HepG2 (cell line): ENCODE data around the gene METTL25. TPM values are rescaled to one million over a fixed set of nuclear protein-coding genes. Genes with fewer than 3 reads are reported as not detected.

Experiments used
- ATAC-seq: fragments of 200-7000 bp; cut with Tn5 transposase; 3 replicates; pipeline ENCODE4 v1.9.1; 2020; ENCODE audit warnings: mild to moderate bottlenecking, moderate library complexity
- BruUV-seq: library from RNA; stranded (reverse); fragments of 400-500 nt; replicated peaks from 2 replicates; lab custom pipeline; 2021; lab: Mats Ljungman, UMichigan
- CTCF ChIA-PET: fragments of 300-600 bp; formaldehyde crosslinking; extraction: SDS; loops from one replicate; lab custom pipeline; 2021; ENCODE audit warnings: low total read pairs, inconsistent platforms, low intra/inter-chr PET ratio; lab: Yijun Ruan, JAX
- POLR2A ChIA-PET: fragments of 350-600 bp; sonication (Branson Sonifier 250); formaldehyde crosslinking; loops from one replicate; lab custom pipeline; 2020; ENCODE audit warnings: antibody characterized with exemption, inconsistent platforms; lab: Yijun Ruan, JAX
- DNase-seq: peaks from one replicate; pipeline ENCODE4 v3.0.0-alpha.2; 2015; ENCODE audit warnings: low spot score
- FAIRE-seq: peaks from 3 replicates; lab custom pipeline; 2011; peaks lifted over from hg19 to GRCh38; lab: Jason Lieb, UNC
- H2AFZ ChIP-seq: one replicate; pipeline ENCODE4 v1.6.1; 2011; ENCODE audit warnings: low read length, inconsistent platforms
- H3K27ac ChIP-seq: fragments of 300-600 bp; 3 replicates; pipeline ENCODE4 v1.8.0; 2011; ENCODE audit warnings: mixed run types, mild to moderate bottlenecking, mixed read lengths, low read length, inconsistent platforms; ENCODE audit not compliant: insufficient read depth; ENCODE audit errors: extremely low read length
- H3K27me3 ChIP-seq, 2 experiments: fragments of 200-600 bp in 1 of 2; 2 replicates in 1 of 2; 3 replicates in 1 of 2; pipeline versions ENCODE4 v1.6.0 to v1.8.0; 2011; ENCODE audit warnings: low read length in 2 of 2, mild to moderate bottlenecking in 2 of 2, moderate library complexity in 2 of 2, inconsistent platforms in 1 of 2; ENCODE audit not compliant: insufficient read depth in 2 of 2, control insufficient read depth in 1 of 2
- H3K36me3 ChIP-seq, 2 experiments: fragments of 200-600 bp in 1 of 2; replicated peaks in 1 of 2; 2 replicates in 1 of 2; 3 replicates in 1 of 2; pipeline versions ENCODE4 v1.5.1 to v1.8.0; 2011; ENCODE audit warnings: low read length in 2 of 2, inconsistent platforms in 1 of 2; ENCODE audit not compliant: insufficient read depth in 2 of 2, control insufficient read depth in 1 of 2
- H3K4me1 ChIP-seq: 2 replicates; pipeline ENCODE4 v1.5.1; 2012; ENCODE audit warnings: low read length, inconsistent platforms; ENCODE audit not compliant: insufficient read depth
- H3K4me2 ChIP-seq: 2 replicates; pipeline ENCODE4 v1.6.0; 2011; ENCODE audit warnings: low read depth, low read length, inconsistent platforms
- H3K4me3 ChIP-seq, 3 experiments: fragments of 200-600 bp in 1 of 3; sonication (generic), shearing (Covaris generic) in 1 of 3; replicated peaks in 1 of 3; 2 replicates each; pipeline ENCODE4 v1.5.1; 2011 to 2016; ENCODE audit warnings: low read length in 3 of 3, inconsistent platforms in 2 of 3, low read depth in 2 of 3, mild to moderate bottlenecking in 2 of 3, control low read depth in 1 of 3, mixed read lengths in 1 of 3; ENCODE audit not compliant: insufficient read depth in 1 of 3
- H3K79me2 ChIP-seq: one replicate; pipeline ENCODE4 v1.6.1; 2011; ENCODE audit warnings: low read length, inconsistent platforms; ENCODE audit not compliant: insufficient read depth
- H3K9ac ChIP-seq: 2 replicates; pipeline ENCODE4 v1.6.0; 2011; ENCODE audit warnings: mild to moderate bottlenecking, low read depth, low read length, inconsistent platforms; ENCODE audit not compliant: insufficient read depth
- H3K9me3 ChIP-seq: 2 replicates; pipeline ENCODE4 v1.5.1; 2012; ENCODE audit warnings: mild to moderate bottlenecking, low read length
- H4K20me1 ChIP-seq: 2 replicates; pipeline ENCODE4 v1.6.0; 2011; ENCODE audit warnings: inconsistent platforms, mild to moderate bottlenecking, low read length, moderate library complexity; ENCODE audit not compliant: insufficient read depth
- ATF7 ChIP-seq, 2 experiments: fragments of 450-650 bp in 1 of 2; sonication (generic) in 1 of 2; formaldehyde crosslinking in 1 of 2; IDR thresholded peaks; 2 replicates each; pipeline versions ENCODE4 v1.4.0 to v1.6.1; 2016 to 2020; ENCODE audit warnings: antibody characterized with exemption in 1 of 2, mild to moderate bottlenecking in 1 of 2, missing genetic modification reagents in 1 of 2
- CHD2 ChIP-seq: IDR thresholded peaks from 2 replicates; pipeline ENCODE4 v1.6.1; 2011; ENCODE audit warnings: low read depth, low read length, improper control_type of control experiment
- FOSL1 ChIP-seq: sonication (generic); formaldehyde crosslinking; IDR thresholded peaks from 2 replicates; pipeline ENCODE4 v1.9.0; 2021; ENCODE audit warnings: missing genetic modification reagents, borderline replicate concordance
- HMG20A ChIP-seq: IDR thresholded peaks from 2 replicates; pipeline ENCODE4 v1.6.1; 2016; ENCODE audit warnings: borderline replicate concordance
- MIXL1 ChIP-seq: IDR thresholded peaks from 2 replicates; pipeline ENCODE4 v1.6.1; 2016
- PHF8 ChIP-seq: sonication (generic); formaldehyde crosslinking; IDR thresholded peaks from 2 replicates; pipeline ENCODE4 v1.5.0; 2020; ENCODE audit warnings: missing genetic modification reagents
- PRPF4 ChIP-seq: fragments of 200-400 bp; formaldehyde crosslinking; IDR thresholded peaks from 2 replicates; pipeline ENCODE4 v1.6.1; 2016; ENCODE audit warnings: low read length, low read depth; ENCODE audit not compliant: poor library complexity, severe bottlenecking
- RERE ChIP-seq: IDR thresholded peaks from 2 replicates; pipeline ENCODE4 v1.6.1; 2016; ENCODE audit warnings: low read depth, missing genetic modification reagents, missing compliant biosample characterization
- SKI ChIP-seq: fragments of 450-650 bp; IDR thresholded peaks from one replicate; pipeline ENCODE4 v1.6.1; 2018; ENCODE audit warnings: mild to moderate bottlenecking; ENCODE audit not compliant: partially characterized antibody
- ZNF225 ChIP-seq: sonication (generic); formaldehyde crosslinking; IDR thresholded peaks from 2 replicates; pipeline ENCODE4 v1.4.0; 2020; ENCODE audit warnings: mild to moderate bottlenecking, missing genetic modification reagents
- ZNF546 ChIP-seq: sonication (generic); formaldehyde crosslinking; conservative IDR thresholded peaks from 2 replicates; pipeline ENCODE4 v1.8.1; 2023; ENCODE audit warnings: mild to moderate bottlenecking, missing genetic modification reagents
- ZNF563 ChIP-seq: sonication (generic); formaldehyde crosslinking; IDR thresholded peaks from 2 replicates; pipeline ENCODE4 v1.8.0; 2022; ENCODE audit warnings: mild to moderate bottlenecking, moderate library complexity, missing genetic modification reagents
- WGBS: methylation state at CpG from one replicate; pipeline ENCODE4 v1.1.6; 2017; ENCODE audit warnings: low lambda C conversion rate; 5-methylcytosine and 5-hydroxymethylcytosine counted together
- in situ Hi-C: cut with HindIII; loops from 2 replicates; pipeline ENCODE4 v1.10.0; 2017; ENCODE audit warnings: low pct_unique_long_range_greater_than_20kb; ENCODE audit not compliant: extremely low pct_ligation_motif_present
- intact Hi-C: fragments of 100-400 bp; cut with micrococcal nuclease; formaldehyde crosslinking; loops from one replicate; pipeline ENCODE4 v1.10.0; 2022; ENCODE audit not compliant: unreplicated experiment
- polyA plus RNA-seq, 8 experiments: library from polyadenylated mRNA; depleted of rRNA in 3 of 8; stranded (reverse) in 7 of 8; unstranded in 1 of 8; fragments of >200 nt; fragmentation: Illumina TruSeq in 4 of 8; extraction: Trizol in 4 of 8; gene quantifications; 2 replicates each; pipeline versions ENCODE4 v1.2.1 to v1.2.3, GENCODE V29; 2011 to 2016; ENCODE audit warnings: low read depth in 4 of 8, missing spikeins in 1 of 8, mixed read lengths in 1 of 8; ENCODE audit not compliant: insufficient read depth in 1 of 8
- total RNA-seq, 5 experiments: library from RNA; depleted of rRNA; stranded (reverse); fragments of >200 nt; fragmentation: Illumina TruSeq; extraction: Trizol; gene quantifications; 2 replicates each; pipeline ENCODE4 v1.2.3, GENCODE V29; 2016; ENCODE audit warnings: low read depth in 1 of 5
- TF ChIP-seq, protein P1 (sequence below): sonication (generic); formaldehyde crosslinking; IDR thresholded peaks from 2 replicates; pipeline ENCODE4 v1.5.0; 2020; ENCODE audit warnings: missing genetic modification reagents, mild to moderate bottlenecking, borderline replicate concordance

The METTL25 gene
- total and polyA plus RNA-seq, 2 of the 13 experiments (the other 11 are each of a cell fraction or from before 2014, with no cell fraction given) = 2.2 to 7.8 TPM

DNA sequence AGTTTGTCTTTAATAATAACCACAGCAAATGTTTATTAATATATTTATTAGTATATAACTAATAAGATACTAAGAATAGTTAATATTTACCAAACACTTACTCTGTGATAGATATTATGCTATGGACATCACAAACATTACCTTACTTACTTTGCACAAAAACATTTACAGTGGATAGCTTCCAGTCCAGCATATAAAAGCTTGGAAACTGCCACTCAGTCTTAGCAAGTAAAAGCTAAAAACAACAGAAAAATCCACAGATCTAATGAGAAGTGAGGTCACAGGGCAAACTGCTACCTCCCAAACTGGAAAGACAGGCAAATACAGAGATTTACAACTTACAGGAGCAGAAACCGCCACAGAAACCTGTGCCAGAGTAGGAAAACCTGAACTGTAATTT is 99.8 kb downstream of the METTL25 start:
- TF ChIP-seq CHD2 (no peak), ZNF225 (CRISPR knock-in tag) (no peak), HMG20A (no peak), ZNF563 (CRISPR knock-in tag) (no peak), FOSL1 (CRISPR knock-in tag) (no peak), ZNF546 (no peak), ATF7 (IDR thresholded peaks at IDR 0.05) (no peak), ATF7 (CRISPR knock-in tag; IDR thresholded peaks at IDR 0.05) (no peak), MIXL1 (CRISPR knock-in tag) (no peak), RERE (no peak), PHF8 (no peak), PRPF4 (no peak), SKI (no peak)
- TF ChIP-seq, protein P1, sequence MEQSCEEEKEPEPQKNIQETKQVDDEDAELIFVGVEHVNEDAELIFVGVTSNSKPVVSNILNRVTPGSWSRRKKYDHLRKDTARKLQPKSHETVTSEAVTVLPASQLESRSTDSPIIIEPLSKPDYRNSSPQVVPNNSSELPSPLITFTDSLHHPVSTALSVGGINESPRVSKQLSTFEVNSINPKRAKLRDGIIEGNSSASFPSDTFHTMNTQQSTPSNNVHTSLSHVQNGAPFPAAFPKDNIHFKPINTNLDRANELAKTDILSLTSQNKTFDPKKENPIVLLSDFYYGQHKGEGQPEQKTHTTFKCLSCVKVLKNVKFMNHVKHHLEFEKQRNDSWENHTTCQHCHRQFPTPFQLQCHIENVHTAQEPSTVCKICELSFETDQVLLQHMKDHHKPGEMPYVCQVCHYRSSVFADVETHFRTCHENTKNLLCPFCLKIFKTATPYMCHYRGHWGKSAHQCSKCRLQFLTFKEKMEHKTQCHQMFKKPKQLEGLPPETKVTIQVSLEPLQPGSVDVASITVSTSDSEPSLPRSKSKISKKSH (CRISPR knock-in tag) = no peak
- Histone ChIP-seq H3K4me2 (no peak overlapping the region), H4K20me1 (no peaks in the 10 kb centered on the region), H3K27ac (no peak overlapping the region), H3K4me1 (no peaks in the 10 kb centered on the region), H3K27me3 (no peaks in the 10 kb centered on the region), H3K9me3 (no peaks in the 10 kb centered on the region), H2AFZ (no peak overlapping the region), H3K79me2 (no peaks in the 10 kb centered on the region), H3K9ac (no peak overlapping the region), H3K4me3 (no peak overlapping the region), H3K36me3 (no peaks in the 10 kb centered on the region)
- ChIA-PET CTCF (no interaction called here), POLR2A (no interaction called here)
- no TSS peak for BruUV-seq
- no peak for ATAC-seq
- intact Hi-C loops = no loop called here
- in situ Hi-C loops = no loop called here
- FAIRE-seq = no peak
- DNase-seq = no peak
- WGBS = 91% methylated on average over 1 of the region's 1 CpG
